SK-N-MC (cell line): Measurements from ENCODE around the gene CYP4V2.

Experiments
- EZH2 ChIP-seq: fragments of 200-600 bp; sonication (generic); IDR thresholded peaks from one replicate; pipeline ENCODE4 v1.6.1; 2017; ENCODE audit warnings: antibody characterized with exemption
- POLR2AphosphoS5 ChIP-seq: IDR thresholded peaks from 2 replicates; pipeline ENCODE4 v1.6.1; 2012; ENCODE audit warnings: mild to moderate bottlenecking, low read depth, low read length, borderline replicate concordance

DNA sequence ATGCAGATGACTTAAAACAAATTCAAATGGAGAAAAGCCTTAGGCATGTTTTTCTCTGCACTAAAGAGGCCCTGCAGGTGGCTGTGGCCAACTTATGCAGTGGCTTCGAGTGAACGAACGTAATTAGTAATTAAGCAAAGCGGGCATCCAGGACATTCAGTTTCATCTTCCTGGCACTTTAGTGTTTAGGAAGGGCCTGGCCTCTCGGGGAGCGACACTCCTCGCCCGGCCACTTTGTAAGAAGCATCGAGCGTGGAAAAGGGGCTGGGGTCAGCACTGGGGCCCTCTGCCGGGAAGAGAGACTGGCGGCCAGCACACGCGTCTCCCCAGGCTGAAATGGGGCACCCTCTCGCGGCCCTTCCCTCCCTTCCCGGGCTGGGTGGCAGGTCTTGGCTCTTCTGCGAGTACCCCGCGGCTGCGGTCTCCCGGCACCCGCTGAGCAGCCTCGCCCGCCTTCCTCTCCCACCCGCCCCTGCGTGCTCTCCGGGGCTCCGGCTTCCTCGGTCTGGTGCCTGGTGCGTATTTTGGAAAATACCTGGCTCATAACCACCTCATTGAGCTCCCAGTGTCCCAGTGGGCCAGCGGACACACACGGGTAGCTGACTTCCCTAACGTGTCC lies 677 bp upstream of the CYP4V2 start:
- TF ChIP-seq POLR2AphosphoS5, result no peak
- TF ChIP-seq EZH2, result peak; percentile 20
